Stimulated activated CD8-positive, alpha-beta memory T cell treated with anti-CD3 and anti-CD28 coated beads, Interleukin-7, amount 100 ng/mL, for 1 hour (primary cell): Measurements from ENCODE around the gene TRIM49D1.
"Not testable (repeated sequence)": the region's sequence is repeated elsewhere in the genome, so short reads cannot be mapped to it uniquely, and the experiment has no call there.

Experiments used
- DNase-seq, 2 donors: peaks; one replicate each; pipeline ENCODE4 v3.0.0-alpha.2; 2020; ENCODE audit warnings: low read depth in 2 of 2

TRIM49D1 gene

GRCh38 chr11:89922195-89922660 lies at the start of gene TRIM49D1:
TRIM49D1 (minus strand) TSS chr11:89922245; CDS start chr11:89917710, 4,535 bp downstream.
- DNase-seq, result no peak

- not testable (repeated sequence) for DNase-seq
Observed at GRCh38 chr11:89965737-89966136, 43.7 kb upstream of the TRIM49D1 start, which contains the start of gene TRIM64. TRIM64 (plus strand) TSS chr11:89966037; CDS start chr11:89968504, 2,467 bp downstream.

DNA sequence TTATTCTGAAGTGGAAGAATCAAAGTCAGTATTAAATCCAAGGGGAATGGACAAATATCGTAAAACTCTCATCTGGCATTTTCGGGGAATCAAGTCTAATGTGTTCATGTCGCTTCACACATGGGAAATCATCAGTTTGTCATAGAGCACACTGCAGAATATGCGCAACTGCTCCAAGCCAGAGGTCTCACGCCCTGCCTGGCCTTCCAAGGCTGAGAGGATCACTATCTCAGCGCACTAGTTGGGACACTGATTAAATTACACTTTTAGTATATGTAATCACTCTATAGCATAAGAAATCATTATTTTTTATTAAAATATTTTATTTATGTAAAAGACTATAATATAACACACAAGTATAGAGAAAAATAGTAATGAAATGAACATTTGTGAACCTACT lies 38.8 kb upstream of the TRIM49D1 start:
- not testable (repeated sequence) for DNase-seq

GRCh38 chr11:89923764-89924163 lies 1.7 kb upstream of the TRIM49D1 start, which contains the start of gene TRIM49D2:
TRIM49D2 (plus strand) TSS chr11:89924064; CDS start chr11:89926762, 2,698 bp downstream.
- DNase-seq, result not testable (repeated sequence)

- not testable (repeated sequence) for DNase-seq
Observed at GRCh38 chr11:89900809-89901208, 21.2 kb downstream of the TRIM49D1 start.

- DNase-seq, result not testable (repeated sequence)
Observed at GRCh38 chr11:89893245-89893644, 28.8 kb downstream of the TRIM49D1 start.

DNA sequence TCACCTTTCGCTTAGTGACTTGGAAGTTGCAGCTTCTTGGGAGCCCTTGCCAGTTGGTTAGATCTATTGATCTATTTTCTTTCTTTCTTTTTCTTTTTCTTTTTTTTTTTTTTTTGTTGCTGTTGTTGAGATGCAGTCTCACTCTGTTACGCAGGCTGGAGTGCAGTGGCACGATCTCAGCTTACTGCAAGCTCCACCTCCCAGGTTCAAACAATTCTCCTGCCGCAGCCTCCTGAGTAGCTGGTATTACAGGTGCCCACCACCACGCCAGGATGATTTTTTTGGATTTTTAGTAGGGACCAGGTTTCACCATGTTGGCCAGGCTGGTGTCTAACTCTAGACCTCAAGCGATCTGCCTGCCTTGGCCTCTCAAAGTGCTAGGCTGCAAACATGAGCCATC lies 44.5 kb downstream of the TRIM49D1 start:
- DNase-seq, result not testable (repeated sequence)

- DNase-seq, result not testable (repeated sequence)
Observed at GRCh38 chr11:89872588-89872987, 49.5 kb downstream of the TRIM49D1 start.

DNA sequence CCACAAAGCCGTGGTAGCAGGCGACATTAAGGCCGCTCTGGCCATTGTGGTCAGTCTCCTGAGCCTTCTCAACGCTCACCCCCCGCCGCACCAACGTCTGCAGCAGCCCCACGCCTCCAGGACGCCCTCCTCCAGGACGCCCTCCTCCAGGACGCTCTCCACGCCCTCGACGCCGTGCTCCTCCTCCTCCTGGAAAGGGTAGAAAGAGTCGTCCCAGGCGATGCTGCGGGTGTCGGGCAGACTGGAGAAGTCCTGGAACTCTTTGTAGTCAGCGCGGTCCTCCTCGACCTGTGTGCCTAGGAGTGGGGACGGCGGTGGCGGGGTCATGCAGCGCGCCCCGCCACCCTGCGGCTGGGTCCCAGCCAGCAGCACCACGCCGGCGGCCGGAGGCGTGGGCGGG lies 56.8 kb downstream of the TRIM49D1 start:
- DNase-seq, result not testable (repeated sequence)

GRCh38 chr11:89863906-89864704 lies 57.9 kb downstream of the TRIM49D1 start:
- DNase-seq, result not testable (repeated sequence)
